Measurements from ENCODE around the gene SLC38A2. TPM values are rescaled to one million over a fixed set of nuclear protein-coding genes. Genes with fewer than 3 reads are reported as not detected.
A peak's percentile ranks its signal among the peaks of the same experiment; 100 is the strongest.

The SLC38A2 gene
- 100 to 1,000 TPM; 287 to 292 TPM for total RNA-seq
- polyA plus RNA-seq (ENCODE audit: insufficient read length in 2 of 2): 100 to 1,000 TPM; 102 to 103 TPM
- long read RNA-seq, donor 1, full-length matches to known transcripts: 15 of 21 reads
- long read RNA-seq, donor 1, partial matches to known transcripts: 6 of 21 reads
- long read RNA-seq, donor 1, other reads (novel, unspliced or antisense): 0 of 21 reads
- long read RNA-seq, donor 2, full-length matches to known transcripts: 7 of 7 reads
- long read RNA-seq, donor 2, partial matches to known transcripts: 0 of 7 reads
- long read RNA-seq, donor 2, other reads (novel, unspliced or antisense): 0 of 7 reads
- long read RNA-seq, donor 3, full-length matches to known transcripts: 15 of 15 reads
- long read RNA-seq, donor 3, partial matches to known transcripts: 0 of 15 reads
- long read RNA-seq, donor 3, other reads (novel, unspliced or antisense): 0 of 15 reads
- long read RNA-seq, donor 4, full-length matches to known transcripts: 14 of 20 reads
- long read RNA-seq, donor 4, partial matches to known transcripts: 6 of 20 reads
- long read RNA-seq, donor 4, other reads (novel, unspliced or antisense): 0 of 20 reads

DNA sequence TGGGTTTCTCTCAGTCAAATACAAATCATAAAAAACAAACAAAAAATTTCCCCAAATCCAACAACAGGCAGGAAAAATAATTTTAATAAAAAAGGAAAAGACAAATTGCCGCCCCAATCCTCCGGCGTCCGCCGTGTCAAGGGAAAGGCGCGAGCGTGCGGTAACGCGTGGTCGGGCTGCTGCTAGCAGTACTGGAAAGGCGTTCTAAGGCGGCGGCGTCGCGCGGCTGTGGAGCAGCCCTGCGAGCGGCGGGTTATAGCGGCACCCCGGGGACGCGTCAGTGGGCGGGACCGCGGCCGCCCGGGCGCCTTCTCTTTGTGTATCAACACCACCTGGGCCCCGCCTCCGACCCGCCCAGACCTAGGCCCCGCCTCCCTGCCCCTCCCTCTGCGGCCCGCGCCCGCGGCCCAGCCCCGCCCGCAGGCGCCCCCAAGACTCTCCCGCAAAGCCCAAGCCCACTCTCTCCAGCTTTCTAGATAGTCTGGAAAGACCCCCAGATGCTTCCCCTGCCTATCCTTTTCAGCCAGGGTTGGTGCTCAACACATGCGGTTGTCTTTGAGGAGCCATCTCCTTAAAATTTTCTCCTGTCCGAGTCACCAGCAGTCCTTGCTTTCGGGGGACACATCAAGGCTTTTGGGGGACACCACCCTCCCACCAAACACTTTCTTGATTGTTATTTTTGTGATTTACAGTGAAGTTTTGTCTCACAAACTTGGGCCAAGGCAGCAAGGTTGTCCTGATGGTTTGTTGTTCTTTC is at the start of gene SLC38A2:
Gene SLC38A2 (minus strand): TSS at position 230 of the 757 bp plus-strand sequence. CDS start 1,480 bp downstream, outside the sequence.
- Histone ChIP-seq H3K4me3 (ENCODE audit: low read depth, low read length) (peak within 1 kb of the TSS; percentile 82), H3K36me3 (ENCODE audit: control insufficient read depth, insufficient read depth, low read length) (peaks cover 2% of the 10 kb centered on the region), H3K4me1 (ENCODE audit: control insufficient read depth, insufficient read depth, low read length) (peaks cover 15% of the 10 kb centered on the region), H3K27me3 (ENCODE audit: control insufficient read depth, insufficient read depth, low read length) (no peaks in the 10 kb centered on the region), H3K27ac (ENCODE audit: low read depth, low read length) (peak within 1 kb of the TSS; percentile 96), H3K9me3 (ENCODE audit: control insufficient read depth, insufficient read depth, low read length) (no peaks in the 10 kb centered on the region)
- 0% methylated on average over 47 of the region's 48 CpGs for WGBS (ENCODE audit: insufficient coverage)
- DNase-seq (ENCODE audit: low read depth in 4 of 6, low spot score in 6 of 6): peak; percentile 56 to 97 (median 76)

DNA sequence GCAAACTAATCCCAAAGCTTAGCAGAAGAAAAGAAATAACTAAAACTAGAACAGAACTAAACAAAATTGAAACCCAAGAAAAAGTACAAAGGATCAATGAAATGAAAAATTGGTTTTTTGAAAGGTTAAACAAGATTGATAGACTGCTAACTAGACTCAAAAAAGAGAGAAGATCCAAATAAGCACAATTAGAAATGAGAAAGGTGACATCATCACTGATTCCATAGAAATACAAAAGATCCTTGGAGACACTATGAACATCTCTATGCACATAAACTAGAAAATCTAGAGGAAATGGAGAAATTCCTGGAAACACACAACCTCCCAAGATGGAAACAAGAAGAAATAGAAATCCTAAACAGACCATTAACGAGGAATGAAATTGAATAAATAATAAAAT is 47.1 kb upstream of the SLC38A2 start:
- no peaks in the 10 kb centered on the region for H3K36me3 ChIP-seq (ENCODE audit: control insufficient read depth, insufficient read depth, low read length)
- no CpG with 5 or more reads among the region's 1 CpG for WGBS (ENCODE audit: insufficient coverage)
- H3K9me3 ChIP-seq (ENCODE audit: control insufficient read depth, insufficient read depth, low read length): no peaks in the 10 kb centered on the region
- H3K4me3 ChIP-seq (ENCODE audit: low read depth, low read length): no peak overlapping the region
- no peaks in the 10 kb centered on the region for H3K4me1 ChIP-seq (ENCODE audit: control insufficient read depth, insufficient read depth, low read length)
- DNase-seq (ENCODE audit: low read depth in 4 of 6, low spot score in 6 of 6): no peak
- H3K27ac ChIP-seq (ENCODE audit: low read depth, low read length): no peak overlapping the region
- no peaks in the 10 kb centered on the region for H3K27me3 ChIP-seq (ENCODE audit: control insufficient read depth, insufficient read depth, low read length)

DNA sequence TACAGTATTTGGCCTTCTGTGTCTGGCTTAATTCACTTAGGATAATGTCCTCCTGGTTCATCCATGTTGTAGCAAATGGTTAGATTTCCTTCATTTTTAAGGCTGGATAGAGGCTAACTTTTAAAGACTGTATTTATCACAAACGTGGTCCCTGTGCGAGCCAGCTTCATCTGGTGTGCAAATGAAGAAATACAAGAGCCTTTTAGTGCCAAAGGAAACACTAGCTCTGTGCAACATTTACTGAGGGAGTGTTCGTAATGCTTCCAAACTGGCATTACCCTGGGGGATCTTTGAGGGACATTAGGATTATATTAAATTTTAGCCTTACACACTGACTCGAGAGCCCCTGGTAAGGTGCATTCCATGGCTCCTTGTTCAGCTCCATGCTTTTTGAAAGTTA is 43.0 kb upstream of the SLC38A2 start:
- no peaks in the 10 kb centered on the region for H3K36me3 ChIP-seq (ENCODE audit: control insufficient read depth, insufficient read depth, low read length)
- 78% methylated on average over 2 of the region's 4 CpGs for WGBS (ENCODE audit: insufficient coverage)

DNA sequence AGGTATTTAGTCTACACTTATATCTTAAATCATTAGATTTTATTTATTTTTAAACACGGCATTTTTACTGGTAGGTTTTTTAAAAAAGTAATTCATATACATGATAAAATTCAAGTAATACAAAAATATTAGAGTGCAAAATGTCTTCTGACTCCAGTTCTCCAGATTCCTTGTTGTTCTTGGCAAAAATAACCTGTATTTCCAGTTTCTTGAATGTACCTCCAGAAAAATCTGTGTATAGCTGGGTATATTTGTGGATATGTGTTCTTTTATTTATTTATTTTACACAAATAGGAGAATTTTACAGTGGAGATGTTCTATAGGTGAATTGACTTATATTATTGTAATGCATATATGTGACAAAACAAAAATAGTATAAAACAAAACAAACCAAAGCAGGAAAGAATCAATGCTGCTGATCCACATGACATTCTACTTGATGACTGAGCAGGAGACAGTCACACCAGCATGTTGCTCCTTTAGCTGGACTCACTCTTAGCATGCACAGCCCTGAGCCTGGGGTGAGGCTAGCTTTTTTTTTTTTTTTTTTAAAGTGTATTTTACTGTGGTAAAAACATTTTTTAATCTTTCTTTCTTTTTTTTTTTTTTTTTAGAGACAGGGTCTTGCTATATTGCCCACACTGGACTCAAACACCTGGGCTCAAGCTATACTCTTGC is 42.2 kb upstream of the SLC38A2 start:
- WGBS (ENCODE audit: insufficient coverage): no CpG with 5 or more reads among the region's 1 CpG
- no peak overlapping the region for H3K27ac ChIP-seq (ENCODE audit: low read depth, low read length)
- H3K4me1 ChIP-seq (ENCODE audit: control insufficient read depth, insufficient read depth, low read length): no peaks in the 10 kb centered on the region
- no peaks in the 10 kb centered on the region for H3K36me3 ChIP-seq (ENCODE audit: control insufficient read depth, insufficient read depth, low read length)
- no peaks in the 10 kb centered on the region for H3K27me3 ChIP-seq (ENCODE audit: control insufficient read depth, insufficient read depth, low read length)
- H3K4me3 ChIP-seq (ENCODE audit: low read depth, low read length): no peak overlapping the region
- no peaks in the 10 kb centered on the region for H3K9me3 ChIP-seq (ENCODE audit: control insufficient read depth, insufficient read depth, low read length)
- no peak for DNase-seq (ENCODE audit: low read depth in 4 of 6, low spot score in 6 of 6)

More for the DNA sequence above, 43.0 kb upstream of the SLC38A2 start:
- no peak overlapping the region for H3K4me3 ChIP-seq (ENCODE audit: low read depth, low read length)
- no peaks in the 10 kb centered on the region for H3K27me3 ChIP-seq (ENCODE audit: control insufficient read depth, insufficient read depth, low read length)
- H3K27ac ChIP-seq (ENCODE audit: low read depth, low read length): no peak overlapping the region
- DNase-seq (ENCODE audit: low read depth in 4 of 6, low spot score in 6 of 6): no peak
- H3K4me1 ChIP-seq (ENCODE audit: control insufficient read depth, insufficient read depth, low read length): no peaks in the 10 kb centered on the region
- H3K9me3 ChIP-seq (ENCODE audit: control insufficient read depth, insufficient read depth, low read length): no peaks in the 10 kb centered on the region

DNA sequence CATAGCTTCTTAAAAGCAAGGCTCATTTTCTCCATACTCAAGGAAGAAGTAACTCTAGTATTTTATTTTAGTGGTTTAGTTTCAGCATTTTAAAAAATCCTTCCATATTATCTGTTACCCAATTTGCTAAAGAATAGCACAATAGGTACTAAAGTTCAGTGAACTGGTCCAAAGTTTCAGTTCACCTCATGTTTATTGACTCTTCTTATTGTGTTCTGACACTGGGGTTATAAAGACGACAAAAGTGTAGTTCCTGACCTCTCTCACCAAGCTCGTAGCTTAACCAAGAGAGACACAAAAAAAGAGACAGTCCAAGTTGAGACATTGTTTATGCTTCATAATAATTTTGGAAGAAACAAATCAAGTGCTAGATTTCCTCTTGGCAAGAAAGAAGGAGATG is 40.8 kb upstream of the SLC38A2 start:
- Histone ChIP-seq H3K27me3 (ENCODE audit: control insufficient read depth, insufficient read depth, low read length) (no peaks in the 10 kb centered on the region), H3K36me3 (ENCODE audit: control insufficient read depth, insufficient read depth, low read length) (no peaks in the 10 kb centered on the region), H3K27ac (ENCODE audit: low read depth, low read length) (no peak overlapping the region), H3K4me1 (ENCODE audit: control insufficient read depth, insufficient read depth, low read length) (no peaks in the 10 kb centered on the region), H3K4me3 (ENCODE audit: low read depth, low read length) (no peak overlapping the region), H3K9me3 (ENCODE audit: control insufficient read depth, insufficient read depth, low read length) (no peaks in the 10 kb centered on the region)
- no CpG with 5 or more reads among the region's 2 CpGs for WGBS (ENCODE audit: insufficient coverage)
- DNase-seq (ENCODE audit: low read depth in 4 of 6, low spot score in 6 of 6): no peak

DNA sequence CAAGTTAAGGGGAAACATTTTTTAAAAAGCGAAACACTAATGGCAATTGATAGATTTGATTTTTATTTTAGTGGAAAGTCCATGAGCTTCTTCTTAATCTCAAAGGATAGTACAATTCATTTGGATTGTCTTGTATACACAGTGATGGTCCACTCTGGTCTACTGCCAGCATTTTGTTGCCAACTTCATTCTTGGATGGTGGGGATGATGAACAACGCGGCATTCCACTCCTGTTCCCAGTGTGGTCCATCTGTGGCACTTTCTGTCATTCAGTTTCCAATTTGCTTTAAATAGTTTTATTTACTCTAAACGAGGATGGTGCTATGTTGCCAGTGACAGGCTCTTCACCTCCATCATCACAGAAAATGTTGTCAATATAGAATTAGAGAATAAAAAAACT is 40.3 kb upstream of the SLC38A2 start:
- H3K4me3 ChIP-seq (ENCODE audit: low read depth, low read length): no peak overlapping the region
- 92% methylated on average over 2 of the region's 4 CpGs for WGBS (ENCODE audit: insufficient coverage)
- DNase-seq (ENCODE audit: low read depth in 4 of 6, low spot score in 6 of 6): peak in 2 of 6 donors; percentile 13 to 40
- H3K9me3 ChIP-seq (ENCODE audit: control insufficient read depth, insufficient read depth, low read length): no peaks in the 10 kb centered on the region
- H3K36me3 ChIP-seq (ENCODE audit: control insufficient read depth, insufficient read depth, low read length): no peaks in the 10 kb centered on the region
- no peaks in the 10 kb centered on the region for H3K4me1 ChIP-seq (ENCODE audit: control insufficient read depth, insufficient read depth, low read length)
- no peaks in the 10 kb centered on the region for H3K27me3 ChIP-seq (ENCODE audit: control insufficient read depth, insufficient read depth, low read length)
- H3K27ac ChIP-seq (ENCODE audit: low read depth, low read length): no peak overlapping the region

DNA sequence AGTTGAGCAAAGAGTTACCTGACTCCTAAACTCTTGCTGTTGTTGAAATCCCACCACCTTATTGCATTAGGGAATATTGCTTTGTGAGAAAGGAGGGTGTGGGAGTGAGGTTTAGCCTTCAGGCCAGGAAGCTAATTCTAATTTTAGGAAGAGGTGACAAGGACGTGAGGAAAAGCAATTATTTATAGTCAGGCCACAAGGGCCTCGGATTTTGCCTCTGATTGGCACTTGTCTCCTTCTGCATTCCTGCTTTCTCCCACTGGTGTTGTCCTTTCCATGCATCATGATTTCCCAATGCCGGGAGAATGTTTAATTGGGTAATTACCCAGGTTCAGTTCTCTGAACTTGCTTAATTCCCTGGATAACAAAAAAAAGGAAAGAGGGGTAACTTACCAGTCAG is 37.9 kb upstream of the SLC38A2 start:
- 51% methylated on average over 2 of the region's 3 CpGs for WGBS (ENCODE audit: insufficient coverage)
- Histone ChIP-seq H3K27me3 (ENCODE audit: control insufficient read depth, insufficient read depth, low read length) (no peaks in the 10 kb centered on the region), H3K4me3 (ENCODE audit: low read depth, low read length) (no peak overlapping the region), H3K27ac (ENCODE audit: low read depth, low read length) (no peak overlapping the region), H3K9me3 (ENCODE audit: control insufficient read depth, insufficient read depth, low read length) (no peaks in the 10 kb centered on the region), H3K36me3 (ENCODE audit: control insufficient read depth, insufficient read depth, low read length) (no peaks in the 10 kb centered on the region), H3K4me1 (ENCODE audit: control insufficient read depth, insufficient read depth, low read length) (no peaks in the 10 kb centered on the region)
- DNase-seq (ENCODE audit: low read depth in 4 of 6, low spot score in 6 of 6): no peak

DNA sequence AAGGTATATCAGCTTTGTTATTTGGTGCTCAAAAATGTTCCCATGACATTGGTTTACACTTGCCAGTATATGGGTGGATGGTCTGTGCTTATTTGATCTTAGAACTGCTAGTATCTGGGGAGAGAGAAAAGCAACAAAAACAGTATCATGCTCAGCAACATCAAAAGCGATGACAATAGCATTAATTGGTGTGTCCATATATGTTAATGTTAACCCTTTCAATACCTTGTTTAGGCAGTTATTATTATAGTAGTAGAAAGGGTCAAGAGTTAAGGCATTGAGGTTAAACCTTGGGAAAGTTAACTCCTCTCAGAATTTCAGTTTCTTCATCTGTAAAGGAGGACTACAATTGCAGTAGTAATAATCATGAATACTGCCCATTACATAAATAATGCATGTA is 37.4 kb upstream of the SLC38A2 start:
- DNase-seq (ENCODE audit: low read depth in 4 of 6, low spot score in 6 of 6): no peak
- Histone ChIP-seq H3K27ac (ENCODE audit: low read depth, low read length) (no peak overlapping the region), H3K27me3 (ENCODE audit: control insufficient read depth, insufficient read depth, low read length) (no peaks in the 10 kb centered on the region), H3K36me3 (ENCODE audit: control insufficient read depth, insufficient read depth, low read length) (no peaks in the 10 kb centered on the region), H3K4me1 (ENCODE audit: control insufficient read depth, insufficient read depth, low read length) (no peaks in the 10 kb centered on the region), H3K9me3 (ENCODE audit: control insufficient read depth, insufficient read depth, low read length) (no peaks in the 10 kb centered on the region), H3K4me3 (ENCODE audit: low read depth, low read length) (no peak overlapping the region)
- no CpG with 5 or more reads among the region's 1 CpG for WGBS (ENCODE audit: insufficient coverage)

DNA sequence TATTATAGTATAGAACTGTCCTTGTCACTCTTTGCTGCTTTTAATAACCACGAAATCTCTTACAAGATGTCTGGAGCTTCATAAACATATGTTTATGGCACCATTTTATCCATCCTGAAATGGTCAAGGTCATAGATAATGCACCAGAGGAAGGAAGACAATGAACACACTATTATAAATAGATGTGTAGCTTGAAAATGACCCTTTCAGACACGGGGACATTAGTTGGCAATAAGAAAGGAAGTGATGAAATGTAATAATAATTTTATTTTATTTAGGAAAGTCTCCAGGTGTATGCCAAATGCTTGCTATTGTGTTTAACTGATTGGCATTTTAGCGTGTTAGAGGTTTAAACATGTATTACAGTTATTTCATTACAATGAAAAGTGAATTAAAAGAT is 36.8 kb upstream of the SLC38A2 start:
- Histone ChIP-seq H3K4me3 (ENCODE audit: low read depth, low read length) (no peak overlapping the region), H3K9me3 (ENCODE audit: control insufficient read depth, insufficient read depth, low read length) (no peaks in the 10 kb centered on the region), H3K4me1 (ENCODE audit: control insufficient read depth, insufficient read depth, low read length) (no peaks in the 10 kb centered on the region), H3K27ac (ENCODE audit: low read depth, low read length) (no peak overlapping the region), H3K27me3 (ENCODE audit: control insufficient read depth, insufficient read depth, low read length) (no peaks in the 10 kb centered on the region), H3K36me3 (ENCODE audit: control insufficient read depth, insufficient read depth, low read length) (no peaks in the 10 kb centered on the region)
- no CpG with 5 or more reads among the region's 3 CpGs for WGBS (ENCODE audit: insufficient coverage)
- no peak for DNase-seq (ENCODE audit: low read depth in 4 of 6, low spot score in 6 of 6)
